ENCODE data around the gene ROR2.
"Not testable (repeated sequence)": the region's sequence is repeated elsewhere in the genome, so short reads cannot be mapped to it uniquely, and the experiment has no call there.

- not testable (repeated sequence) for TF ChIP-seq TSHZ2 (CRISPR knock-in tag; IDR thresholded peaks at IDR 0.05); ZFP30 (CRISPR knock-in tag; IDR thresholded peaks at IDR 0.05); ZNF70 (CRISPR knock-in tag; IDR thresholded peaks at IDR 0.05); ARNTL (CRISPR knock-in tag; IDR thresholded peaks at IDR 0.05; ENCODE audit: borderline replicate concordance, low read depth); RARB (CRISPR knock-in tag; IDR thresholded peaks at IDR 0.05)
These were observed 151.5 kb downstream of the ROR2 start for GRCh38 chr9:91798273-91799112.

Measured in SK-N-SH treated with all-trans-retinoic acid at 6 μM for 48 hours (cell line).